RKO (cell line): Measurements from ENCODE around the gene DDX41.

ENCODE experiments used
- DNase-seq: peaks from one replicate; pipeline ENCODE4 v3.0.0-alpha.2; 2016; ENCODE audit warnings: low spot score

The DDX41 gene

GRCh38 chr5:177468685-177469628 lies 47.8 kb downstream of the DDX41 start:
- DNase-seq: no peak

- no peak for DNase-seq
Measured at GRCh38 chr5:177468329-177468684, 48.5 kb downstream of the DDX41 start.

GRCh38 chr5:177467436-177467835 lies 49.3 kb downstream of the DDX41 start:
- no peak for DNase-seq

- DNase-seq: no peak
Measured at GRCh38 chr5:177466861-177467260, 49.9 kb downstream of the DDX41 start.

GRCh38 chr5:177465044-177465443 lies 51.7 kb downstream of the DDX41 start:
- no peak for DNase-seq

GRCh38 chr5:177462021-177462670 lies 54.6 kb downstream of the DDX41 start:
- no peak for DNase-seq
